T-helper 1 cell treated with Interleukin-12 subunit alpha and Interleukin-12 subunit beta and Interleukin-4 antibody, amounts not matched to agents 30 ng/mL and 1 ng/mL, for 36 hours (primary cell): ENCODE data around the gene NEK9. TPM values are rescaled to one million over a fixed set of nuclear protein-coding genes. Genes with fewer than 3 reads are reported as not detected.

ENCODE experiments used
- intact Hi-C: fragments of 100-400 bp; cut with micrococcal nuclease; formaldehyde crosslinking; loops from one replicate; pipeline ENCODE4 v1.15.1; 2024
- total RNA-seq: library from RNA; stranded (reverse); gene quantifications from 2 replicates; pipeline ENCODE4 v1.2.3, GENCODE V29; 2022

The NEK9 gene
- total RNA-seq, 1 donor from 2014 or later: 83.5 TPM

GRCh38 chr14:75119056-75119455 lies 7.8 kb downstream of the NEK9 start:
- intact Hi-C loops: no loop called here

- intact Hi-C loops: no loop called here
Observed at GRCh38 chr14:75113932-75114539, 12.8 kb downstream of the NEK9 start.

- intact Hi-C loops: no loop called here
Observed at GRCh38 chr14:75109877-75110276, 17.0 kb downstream of the NEK9 start.

DNA sequence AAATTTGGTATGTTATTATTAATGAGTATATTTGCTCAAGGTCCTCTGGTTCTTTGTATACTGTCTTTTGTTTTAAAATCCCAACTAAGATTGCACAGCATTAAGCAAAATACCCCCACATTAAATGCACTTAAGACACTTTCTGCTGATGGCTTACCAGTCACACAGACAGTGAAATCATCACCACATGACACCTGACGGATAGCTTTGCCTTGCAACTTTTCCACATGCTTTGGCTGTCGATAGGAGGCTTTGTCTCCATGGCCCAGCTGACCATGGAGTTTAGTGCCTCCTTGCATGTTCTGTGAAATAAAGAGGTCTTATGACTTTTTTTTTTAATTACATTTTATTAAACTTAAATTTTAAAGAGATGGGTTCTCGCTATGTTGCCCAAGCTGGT lies 19.7 kb downstream of the NEK9 start:
- intact Hi-C loops: no loop called here

DNA sequence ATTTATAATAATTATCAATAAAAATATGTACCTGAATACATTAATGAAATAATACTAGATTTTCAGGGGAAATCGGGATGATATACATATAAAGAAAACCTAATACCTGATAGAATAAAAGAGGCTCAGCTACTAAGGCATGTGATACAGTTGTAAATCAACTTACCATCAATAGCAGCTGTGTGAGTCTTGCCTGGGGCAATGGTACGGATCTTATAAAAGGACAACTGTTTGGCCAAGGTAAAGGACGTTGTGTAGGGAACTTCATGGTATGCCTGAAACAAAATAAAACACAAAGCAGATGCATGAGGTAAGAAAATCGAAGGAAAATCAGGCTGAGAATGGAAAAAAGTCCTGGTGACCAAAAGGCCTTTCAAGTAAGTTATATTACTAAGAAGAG lies 25.4 kb downstream of the NEK9 start:
- intact Hi-C loops: no loop called here

DNA sequence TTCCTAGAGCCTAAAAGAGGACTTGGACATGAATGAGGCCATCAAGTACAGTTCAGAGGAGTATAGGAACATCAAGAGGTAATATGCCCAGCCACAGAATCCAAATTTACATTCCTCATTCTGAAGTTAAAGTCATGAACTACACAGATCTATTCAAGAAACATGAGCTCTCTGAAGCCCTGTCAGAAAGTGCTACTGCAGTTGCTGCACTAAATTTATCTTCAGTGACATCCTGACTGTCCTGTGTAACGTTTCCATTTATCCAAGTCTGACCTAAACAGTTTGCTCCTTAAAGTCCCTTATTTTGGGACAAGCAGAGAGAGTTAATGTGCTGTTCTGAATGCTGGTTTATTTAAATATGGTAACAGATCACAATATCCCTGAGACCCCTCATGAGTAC lies 28.2 kb downstream of the NEK9 start:
- intact Hi-C loops: no loop called here

DNA sequence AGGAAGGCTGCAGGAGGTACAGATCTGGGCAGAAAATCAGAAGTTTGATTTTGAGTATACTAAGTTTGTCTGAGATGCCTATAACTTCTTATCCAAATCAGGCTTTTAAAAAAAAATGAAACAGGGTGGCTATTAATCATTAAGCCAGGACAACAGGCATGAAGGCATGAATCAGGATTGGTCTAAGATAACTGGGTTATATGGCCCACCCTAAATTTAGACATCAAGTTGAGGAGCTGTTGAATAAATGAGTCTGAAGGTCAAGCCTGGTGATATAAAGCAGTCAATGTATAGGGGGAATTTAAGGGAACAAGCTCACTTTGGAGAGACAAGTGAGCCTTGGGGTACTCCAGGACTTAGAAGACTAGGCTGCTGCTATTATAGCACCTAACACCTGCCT lies 28.6 kb downstream of the NEK9 start:
- intact Hi-C loops: no loop called here

DNA sequence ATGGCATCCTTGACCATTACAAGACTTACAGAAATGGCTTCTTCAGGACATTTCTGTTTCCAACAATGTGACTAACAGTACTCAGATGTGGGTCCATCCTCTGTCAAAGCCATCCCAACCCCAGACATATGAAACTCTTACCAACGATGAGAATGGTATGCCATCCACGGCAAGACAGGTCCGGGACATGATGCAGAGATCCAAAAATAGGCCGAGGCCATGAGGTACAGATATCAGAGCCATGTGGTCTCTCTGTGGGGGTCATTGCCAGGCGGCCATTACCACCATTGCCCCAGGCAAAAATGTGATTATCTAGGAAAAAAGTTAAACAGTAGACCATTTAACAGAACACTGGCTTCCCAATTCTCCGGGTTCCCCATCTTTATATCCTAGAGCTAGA lies 29.9 kb downstream of the NEK9 start:
- intact Hi-C loops: no loop called here

- intact Hi-C loops: no loop called here
Observed at GRCh38 chr14:75095690-75096089, 31.2 kb downstream of the NEK9 start.

DNA sequence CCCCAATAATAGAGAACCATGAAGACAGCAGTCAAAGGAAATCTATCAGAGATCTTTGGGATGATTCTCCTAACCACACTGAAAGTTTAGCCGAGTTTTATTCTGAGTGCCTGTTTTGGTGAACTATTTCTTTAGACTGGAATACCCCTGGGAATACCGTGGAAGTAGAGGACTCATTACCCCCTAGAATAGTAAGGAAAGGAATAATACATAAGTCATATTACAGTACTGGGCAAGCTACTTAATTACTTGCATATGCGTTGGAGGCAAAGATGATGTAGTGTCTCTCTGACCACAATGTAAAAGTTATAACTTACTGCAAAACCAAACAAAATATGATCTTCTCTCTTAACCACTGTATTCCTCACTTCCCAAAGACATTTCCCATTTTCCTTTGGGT lies 32.0 kb downstream of the NEK9 start:
- intact Hi-C loops: no loop called here

- intact Hi-C loops: no loop called here
Observed at GRCh38 chr14:75092698-75093097, 34.1 kb downstream of the NEK9 start.

- intact Hi-C loops: no loop called here
Observed at GRCh38 chr14:75091251-75091650, 35.6 kb downstream of the NEK9 start.

DNA sequence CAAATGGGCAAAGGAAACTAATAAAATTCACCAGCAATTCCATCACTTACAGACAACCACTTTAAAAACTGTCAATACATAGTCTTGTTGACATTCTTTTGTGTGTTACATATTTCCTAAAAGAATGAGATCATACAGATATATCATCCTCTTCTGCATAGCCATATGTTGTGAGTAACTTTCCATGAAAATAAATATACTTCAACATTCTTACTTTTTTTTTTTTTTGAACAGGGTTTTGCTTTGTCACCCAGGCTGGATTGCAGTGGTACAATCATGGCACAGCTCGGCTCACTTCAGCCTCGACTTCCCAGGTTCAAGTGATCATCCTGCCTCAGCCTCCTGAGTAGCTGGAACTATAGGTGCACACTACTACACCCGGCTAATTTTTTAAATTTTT lies 36.5 kb downstream of the NEK9 start:
- intact Hi-C loops: no loop called here

- intact Hi-C loops: loop anchor here (1.0 kb wide), 5 partner anchors 142 to 479 kb away; no protein-coding TSS in a partner anchor
Observed at GRCh38 chr14:75088566-75089373, 38.1 kb downstream of the NEK9 start.

- intact Hi-C loops: loop anchor here (1.0 kb wide), 5 partner anchors 142 to 479 kb away; no protein-coding TSS in a partner anchor
Observed at GRCh38 chr14:75088153-75088552, 38.7 kb downstream of the NEK9 start.

DNA sequence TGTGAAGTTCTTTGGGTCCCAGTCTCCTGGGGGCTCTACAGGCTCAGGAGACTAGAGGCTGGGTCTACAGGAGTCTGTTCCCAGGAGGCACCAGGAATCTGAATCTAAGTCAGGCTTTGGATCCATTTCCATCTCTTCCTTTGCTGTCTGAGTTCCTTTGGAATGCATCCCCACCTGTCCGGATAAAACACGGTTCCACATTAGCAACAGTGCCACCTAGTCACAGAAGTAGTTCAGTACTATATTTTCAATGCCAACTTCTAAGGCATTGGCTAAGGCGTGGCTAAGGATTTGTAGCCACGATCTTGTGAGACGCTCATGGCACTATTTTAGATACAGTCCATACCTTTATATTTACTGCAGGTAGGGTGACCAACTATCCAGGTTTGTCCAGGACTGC lies 42.3 kb downstream of the NEK9 start:
- intact Hi-C loops: no loop called here

DNA sequence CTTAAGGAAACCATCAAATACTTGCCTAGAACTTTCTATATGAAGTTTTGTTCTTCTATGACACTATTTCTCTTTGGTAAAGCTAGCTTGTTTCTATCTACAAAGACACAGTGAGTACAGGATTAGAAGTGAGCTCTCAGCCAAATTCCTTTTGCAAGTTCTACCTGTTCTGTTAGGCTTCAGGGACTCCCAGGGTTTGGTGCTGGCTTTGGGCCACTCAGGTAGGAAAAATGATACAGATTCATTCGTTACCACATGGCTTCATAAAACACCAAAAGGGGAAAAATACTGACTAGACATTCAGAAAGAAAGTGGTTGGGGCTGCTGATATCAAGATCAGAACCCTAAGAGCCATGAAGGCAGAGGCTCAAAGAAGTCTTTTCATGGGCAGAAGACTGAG lies 43.6 kb downstream of the NEK9 start:
- intact Hi-C loops: no loop called here

DNA sequence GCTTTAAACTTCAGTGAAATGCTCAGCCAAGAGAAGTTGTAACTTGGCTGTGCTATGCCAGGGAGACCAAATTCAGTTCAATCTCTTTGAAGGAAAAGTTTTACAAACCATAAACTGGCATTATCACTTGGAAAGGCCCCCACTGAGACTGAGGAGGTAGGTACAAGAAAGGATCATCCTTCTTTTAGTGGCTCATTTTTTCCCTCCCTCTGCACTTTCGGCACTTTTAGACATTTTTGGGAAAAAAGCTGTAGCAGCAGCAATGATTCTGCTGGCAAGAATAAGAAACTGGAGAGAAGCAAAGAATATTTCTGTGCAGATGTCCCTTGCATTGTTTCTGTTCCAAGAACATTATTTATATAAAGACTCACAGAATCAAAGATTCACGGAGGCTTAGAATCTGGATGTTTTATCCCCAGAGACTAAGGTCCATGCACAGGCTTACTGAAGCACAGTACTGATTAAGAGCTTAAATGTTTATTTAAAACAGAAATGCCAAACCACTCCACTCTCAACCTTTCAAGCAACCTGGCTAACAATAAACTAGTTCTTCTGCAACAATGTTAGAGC lies 45.1 kb downstream of the NEK9 start:
- intact Hi-C loops: no loop called here

GRCh38 chr14:75079521-75079920 lies 47.3 kb downstream of the NEK9 start:
- intact Hi-C loops: no loop called here

DNA sequence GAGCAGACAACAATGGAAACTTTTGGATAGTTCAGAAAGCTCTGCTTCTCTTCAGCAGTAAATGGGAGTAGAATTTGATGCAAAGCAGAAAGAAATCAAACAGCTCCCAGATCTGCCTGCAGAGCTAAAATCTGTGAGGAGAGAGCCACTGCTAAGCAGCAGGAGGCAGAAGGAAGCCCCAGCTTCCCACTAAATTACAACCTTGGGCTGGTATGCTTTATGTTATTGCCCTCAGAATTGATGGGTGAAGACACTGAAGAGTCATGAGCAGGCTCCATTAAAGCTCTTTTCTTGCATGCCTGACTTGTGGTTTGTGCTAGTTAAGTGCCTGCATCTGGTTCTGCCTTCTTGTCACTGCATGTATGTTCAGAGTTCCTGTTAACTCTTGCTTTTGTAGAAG lies 49.1 kb downstream of the NEK9 start:
- intact Hi-C loops: no loop called here

- intact Hi-C loops: no loop called here
Observed at GRCh38 chr14:75070383-75070782, 56.5 kb downstream of the NEK9 start.

GRCh38 chr14:75069811-75070145 lies 57.1 kb downstream of the NEK9 start:
- intact Hi-C loops: loop anchor here (1.0 to 2.0 kb wide), 4 partner anchors 57 to 591 kb away; partner anchors contain the start of genes EIF2B2, ERG28, NEK9 and RPS6KL1
